Mesenchymal stem cell (in vitro differentiated cells and primary cell): ENCODE data around the gene PLCB2.
A peak's percentile ranks its signal among the peaks of the same experiment; 100 is the strongest.

Experiments used
- DNase-seq: peaks from one replicate; pipeline ENCODE4 v3.0.0-alpha.2; 2013
- H2AFZ ChIP-seq: one replicate; pipeline ENCODE4 v1.6.1; 2013; ENCODE audit warnings: low read depth, mild to moderate bottlenecking, control low read depth, inconsistent platforms, low read length, moderate library complexity
- H2AK5ac ChIP-seq: 2 replicates; pipeline ENCODE4 v1.6.1; 2013; ENCODE audit warnings: low read length, moderate library complexity, mild to moderate bottlenecking, inconsistent platforms; ENCODE audit not compliant: severe bottlenecking
- H2BK120ac ChIP-seq: one replicate; pipeline ENCODE4 v1.6.1; 2013; ENCODE audit warnings: low read depth, mild to moderate bottlenecking, inconsistent platforms, low read length, moderate library complexity
- H2BK12ac ChIP-seq, 2 experiments: one replicate each; pipeline ENCODE4 v1.6.1; 2013; ENCODE audit warnings: inconsistent platforms in 2 of 2, low read length in 2 of 2, mild to moderate bottlenecking in 2 of 2, moderate library complexity in 2 of 2, control low read depth in 1 of 2
- H2BK15ac ChIP-seq: one replicate; pipeline ENCODE4 v1.6.1; 2013; ENCODE audit warnings: mild to moderate bottlenecking, low read depth, inconsistent platforms; ENCODE audit not compliant: poor library complexity, severe bottlenecking
- H2BK5ac ChIP-seq: 2 replicates; pipeline ENCODE4 v1.6.1; 2013; ENCODE audit warnings: low read depth, mild to moderate bottlenecking, low read length, control low read depth, inconsistent platforms; ENCODE audit not compliant: poor library complexity, severe bottlenecking
- H3K14ac ChIP-seq, 2 experiments: one replicate each; pipeline ENCODE4 v1.6.1; 2013; ENCODE audit warnings: inconsistent platforms in 2 of 2, low read length in 2 of 2, control low read depth in 1 of 2, mild to moderate bottlenecking in 1 of 2, moderate library complexity in 1 of 2
- H3K18ac ChIP-seq, 2 experiments: one replicate each; pipeline ENCODE4 v1.6.1; 2013; ENCODE audit warnings: inconsistent platforms in 2 of 2, low read length in 2 of 2, control low read depth in 1 of 2, low read depth in 1 of 2, mild to moderate bottlenecking in 1 of 2
- H3K23ac ChIP-seq, 2 experiments: one replicate each; pipeline ENCODE4 v1.6.1; 2013; ENCODE audit warnings: inconsistent platforms in 2 of 2, low read length in 2 of 2, mild to moderate bottlenecking in 2 of 2, moderate library complexity in 2 of 2, control low read depth in 1 of 2
- H3K27ac ChIP-seq: 2 replicates; pipeline ENCODE4 v1.5.1; 2013; ENCODE audit warnings: mild to moderate bottlenecking, moderate library complexity, low read length, control low read depth, inconsistent platforms; ENCODE audit not compliant: poor library complexity, severe bottlenecking
- H3K27me3 ChIP-seq, 2 experiments: 2 replicates each; pipeline versions ENCODE4 v1.6.1 to v1.7.0; 2013; ENCODE audit warnings: low read length in 2 of 2, mild to moderate bottlenecking in 2 of 2, moderate library complexity in 2 of 2, control low read depth in 1 of 2, inconsistent platforms in 1 of 2; ENCODE audit not compliant: control insufficient read depth in 1 of 2, insufficient read depth in 1 of 2
- H3K36me3 ChIP-seq, 2 experiments: 2 replicates each; pipeline versions ENCODE4 v1.6.1 to v1.7.0; 2013; ENCODE audit warnings: low read length in 2 of 2, control low read depth in 1 of 2, inconsistent platforms in 1 of 2, low read depth in 1 of 2, mild to moderate bottlenecking in 1 of 2; ENCODE audit not compliant: insufficient read depth in 2 of 2, control insufficient read depth in 1 of 2
- H3K4ac ChIP-seq, 2 experiments: one replicate each; pipeline ENCODE4 v1.6.1; 2013; ENCODE audit warnings: inconsistent platforms in 2 of 2, low read length in 2 of 2, mild to moderate bottlenecking in 2 of 2, moderate library complexity in 2 of 2, control low read depth in 1 of 2, low read depth in 1 of 2
- H3K4me1 ChIP-seq: 2 replicates; pipeline ENCODE4 v1.6.1; 2013; ENCODE audit warnings: low read depth, low read length, control low read depth; ENCODE audit not compliant: control insufficient read depth, insufficient read depth
- H3K4me2 ChIP-seq: 2 replicates; pipeline ENCODE4 v1.6.1; 2013; ENCODE audit warnings: low read length, mild to moderate bottlenecking, inconsistent platforms; ENCODE audit not compliant: poor library complexity, severe bottlenecking
- H3K4me3 ChIP-seq, 2 experiments: 2 replicates each; pipeline versions ENCODE4 v1.5.1 to v1.7.0; 2013; ENCODE audit warnings: low read length in 2 of 2, mild to moderate bottlenecking in 2 of 2, control low read depth in 1 of 2, low read depth in 1 of 2; ENCODE audit not compliant: insufficient read depth in 1 of 2
- H3K79me1 ChIP-seq: replicated peaks from 2 replicates; pipeline ENCODE4 v1.6.1; 2013; ENCODE audit warnings: mild to moderate bottlenecking, control low read depth, low read length, inconsistent platforms; ENCODE audit not compliant: poor library complexity, severe bottlenecking
- H3K9ac ChIP-seq: 2 replicates; pipeline ENCODE4 v1.7.0; 2013; ENCODE audit warnings: mild to moderate bottlenecking, low read length, moderate library complexity
- H3K9me3 ChIP-seq: 2 replicates; pipeline ENCODE4 v1.7.0; 2013; ENCODE audit warnings: mild to moderate bottlenecking, low read length; ENCODE audit not compliant: control insufficient read depth
- H4K8ac ChIP-seq: one replicate; pipeline ENCODE4 v1.6.1; 2013; ENCODE audit warnings: inconsistent platforms, mild to moderate bottlenecking, low read length, moderate library complexity
- H4K91ac ChIP-seq: one replicate; pipeline ENCODE4 v1.6.1; 2013; ENCODE audit warnings: mild to moderate bottlenecking, low read length, inconsistent platforms
- WGBS: methylation state at CpG from one replicate; pipeline ENCODE4 v1.1.7; 2013; ENCODE audit warnings: mixed read lengths; 5-methylcytosine and 5-hydroxymethylcytosine counted together

Gene PLCB2

DNA sequence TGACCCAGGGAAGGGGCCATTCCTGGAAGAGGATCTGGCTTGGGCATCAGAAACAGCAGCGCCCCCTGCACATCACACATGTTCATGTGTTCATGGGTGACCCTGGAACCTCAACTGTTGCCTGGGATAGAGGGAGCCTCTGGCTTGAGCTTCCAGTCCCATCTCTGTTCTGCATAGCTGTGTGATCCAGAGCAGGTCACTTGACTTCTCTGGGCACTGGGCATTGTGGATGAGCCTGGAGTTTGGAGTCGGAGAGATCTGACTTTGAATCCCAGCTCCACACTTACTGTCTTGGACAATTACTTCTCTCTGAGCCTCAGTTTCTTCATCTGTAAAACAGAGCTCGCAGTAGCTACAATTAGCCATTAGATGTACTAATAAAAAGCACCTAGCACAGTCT lies 53.3 kb downstream of the PLCB2 start:
- Histone ChIP-seq H3K18ac (no peak overlapping the region), H3K4me3 (no peak overlapping the region), H3K9ac (no peak overlapping the region), H2BK12ac (no peak overlapping the region), H3K23ac (no peak overlapping the region), H2BK120ac (no peak overlapping the region), H3K27me3 (peaks cover 0 to 63% of the 10 kb centered on the region in 2 experiments), H3K9me3 (no peaks in the 10 kb centered on the region), H2AK5ac (no peak overlapping the region), H2AFZ (no peak overlapping the region), H3K27ac (no peak overlapping the region), H3K79me1 (peaks cover 1% of the 10 kb centered on the region), H3K4ac (no peak overlapping the region), H2BK5ac (no peak overlapping the region), H4K91ac (no peak overlapping the region), H3K4me2 (no peak overlapping the region), H4K8ac (no peak overlapping the region), H3K14ac (no peak overlapping the region), H3K4me1 (peaks cover 52% of the 10 kb centered on the region), H3K36me3 (no peaks in the 10 kb centered on the region), H2BK15ac (no peak overlapping the region)
- WGBS, result 98% methylated on average over 3 of the region's 3 CpGs
- DNase-seq, result no peak

DNA sequence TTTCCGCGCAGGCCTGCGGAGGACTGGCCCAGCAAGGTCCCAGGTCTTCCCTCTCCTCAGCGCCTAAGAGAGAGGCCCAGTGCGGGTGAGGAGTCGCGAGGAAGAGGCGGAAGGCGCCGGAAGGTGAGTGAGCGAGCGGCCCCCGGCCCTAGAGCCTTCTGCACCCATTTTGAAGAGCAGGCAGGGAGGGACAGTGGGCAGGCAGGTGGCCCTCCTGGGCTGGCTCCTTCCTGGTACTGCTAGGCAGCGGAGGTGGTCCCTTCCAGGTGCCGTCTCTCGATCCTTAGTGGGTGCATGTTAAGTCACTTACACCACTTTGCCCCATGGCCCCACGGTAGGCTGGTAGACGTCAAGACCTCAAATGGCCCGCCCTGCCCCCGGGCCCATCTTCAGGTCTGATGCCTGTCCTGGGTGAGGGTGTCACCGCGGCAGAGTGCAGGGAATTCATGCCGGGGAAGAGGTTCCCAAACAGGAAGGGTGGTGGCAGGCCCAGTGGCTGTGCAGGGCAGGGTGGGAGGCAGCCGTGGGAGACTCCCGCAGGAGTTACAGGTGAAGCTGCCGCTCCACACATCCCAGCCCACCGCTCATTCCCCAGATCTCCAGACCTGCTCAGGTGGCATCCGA lies 54.5 kb downstream of the PLCB2 start:
- Histone ChIP-seq H3K4me2 (peak overlapping the region; percentile 95), H3K18ac (no peak overlapping the region), H3K9ac (peak overlapping the region; percentile 32), H3K4me1 (peaks cover 44% of the 10 kb centered on the region), H4K91ac (no peak overlapping the region), H3K4ac (no peak overlapping the region), H2BK120ac (no peak overlapping the region), H4K8ac (no peak overlapping the region), H2AFZ (no peak overlapping the region), H3K4me3 (peak overlapping the region; percentile 63 to 72), H3K9me3 (no peaks in the 10 kb centered on the region), H2BK15ac (no peak overlapping the region), H3K36me3 (no peaks in the 10 kb centered on the region), H3K27me3 (peaks cover 0 to 67% of the 10 kb centered on the region in 2 experiments), H2BK5ac (no peak overlapping the region), H3K27ac (no peak overlapping the region), H3K14ac (no peak overlapping the region), H3K23ac (peak overlapping the region in 1 of 2 experiments; percentile 57), H2BK12ac (no peak overlapping the region), H3K79me1 (peaks cover 1% of the 10 kb centered on the region), H2AK5ac (no peak overlapping the region)
- DNase-seq, result no peak
- WGBS, result 48% methylated on average over 27 of the region's 28 CpGs

DNA sequence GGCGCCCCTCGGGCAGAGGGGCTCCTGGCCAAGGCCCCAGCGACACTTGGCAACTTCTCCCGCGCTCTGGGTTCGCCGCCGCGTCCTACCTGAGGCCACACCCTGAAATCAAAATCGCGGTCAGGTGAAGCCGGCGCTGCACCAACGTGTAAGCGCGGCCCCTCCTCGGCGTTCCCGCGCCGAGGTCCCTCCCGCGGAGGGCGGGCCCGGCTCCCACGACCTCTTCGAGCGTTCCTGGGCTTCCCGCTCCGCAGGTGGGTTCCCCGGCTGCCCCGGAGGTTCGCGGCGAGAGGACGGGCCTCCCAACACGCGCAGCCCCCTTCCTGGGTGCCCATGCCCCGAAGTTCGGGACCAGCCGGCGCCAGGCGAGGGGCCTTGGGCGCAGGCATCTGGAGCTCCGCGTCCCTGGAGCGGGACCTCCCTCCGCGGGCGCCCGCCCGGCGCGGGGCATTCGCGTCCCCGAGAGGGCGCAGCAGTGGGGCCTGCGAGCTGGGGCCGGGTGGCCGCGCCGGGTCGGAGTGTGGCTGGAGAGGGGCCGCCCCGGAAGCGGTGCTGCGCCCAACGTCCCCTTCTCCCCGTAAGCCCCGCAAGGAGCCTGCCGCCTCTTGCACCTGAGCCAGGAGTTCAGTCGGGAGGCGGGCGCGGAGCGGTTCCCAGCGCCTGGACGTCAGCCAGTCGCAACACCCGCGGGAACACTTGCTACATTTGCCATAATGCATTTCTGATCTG lies 55.1 kb downstream of the PLCB2 start:
- Histone ChIP-seq H3K18ac (no peak overlapping the region), H3K27me3 (peaks cover 0 to 71% of the 10 kb centered on the region in 2 experiments), H2AFZ (peak overlapping the region; percentile 47), H3K4me3 (peak overlapping the region; percentile 63 to 72), H3K79me1 (peaks cover 1% of the 10 kb centered on the region), H3K4ac (no peak overlapping the region), H3K9me3 (no peaks in the 10 kb centered on the region), H2BK15ac (peak overlapping the region; percentile 54), H4K91ac (no peak overlapping the region), H3K36me3 (no peaks in the 10 kb centered on the region), H2AK5ac (no peak overlapping the region), H3K14ac (peak overlapping the region in 1 of 2 experiments; percentile 45), H3K4me1 (peaks cover 37% of the 10 kb centered on the region), H3K4me2 (peak overlapping the region; percentile 95), H2BK12ac (peak overlapping the region in 1 of 2 experiments; percentile 33), H2BK5ac (no peak overlapping the region), H3K23ac (no peak overlapping the region), H3K27ac (no peak overlapping the region), H4K8ac (no peak overlapping the region), H3K9ac (peak overlapping the region; percentile 32), H2BK120ac (peak overlapping the region; percentile 11)
- no peak for DNase-seq
- 6% methylated on average over 78 of the region's 82 CpGs for WGBS

- peaks cover 0 to 75% of the 10 kb centered on the region in 2 experiments for H3K27me3 ChIP-seq
- peak overlapping the region in 1 of 2 experiments; percentile 63 for H3K4me3 ChIP-seq
- no peak overlapping the region for H3K18ac ChIP-seq
- H3K9ac ChIP-seq, result no peak overlapping the region
- no peaks in the 10 kb centered on the region for H3K9me3 ChIP-seq
- no peak overlapping the region for H4K91ac ChIP-seq
- H3K14ac ChIP-seq, result no peak overlapping the region
- H3K4ac ChIP-seq, result no peak overlapping the region
- H2BK12ac ChIP-seq, result no peak overlapping the region
- DNase-seq, result no peak
- no peak overlapping the region for H4K8ac ChIP-seq
- H2BK15ac ChIP-seq, result peak overlapping the region; percentile 54
- 28% methylated on average over 25 of the region's 27 CpGs for WGBS
- no peak overlapping the region for H3K23ac ChIP-seq
- peak overlapping the region; percentile 95 for H3K4me2 ChIP-seq
- no peak overlapping the region for H3K27ac ChIP-seq
- peaks cover 1% of the 10 kb centered on the region for H3K79me1 ChIP-seq
- no peak overlapping the region for H2BK5ac ChIP-seq
- no peak overlapping the region for H2AK5ac ChIP-seq
- H2BK120ac ChIP-seq, result peak overlapping the region; percentile 11
- no peaks in the 10 kb centered on the region for H3K36me3 ChIP-seq
- H2AFZ ChIP-seq, result no peak overlapping the region
- peaks cover 32% of the 10 kb centered on the region for H3K4me1 ChIP-seq
Measured at GRCh38 chr15:40252141-40252437, 55.6 kb downstream of the PLCB2 start.
